Type B pancreatic cell (in vitro differentiated cells): ENCODE measurements around the gene NDE1. TPM values are rescaled to one million over a fixed set of nuclear protein-coding genes. Genes with fewer than 3 reads are reported as not detected.
A peak's percentile ranks its signal among the peaks of the same experiment; 100 is the strongest.
"Not testable (repeated sequence)": the region's sequence is repeated elsewhere in the genome, so short reads cannot be mapped to it uniquely, and the experiment has no call there.

Experiments used
- DNase-seq: peaks from one replicate; pipeline ENCODE4 v3.0.0; 2021; ENCODE audit warnings: mixed read lengths; ENCODE audit not compliant: unreplicated experiment; ENCODE audit errors: extremely low spot score
- H3K27ac Mint-ChIP-seq: 2 replicates; pipeline ENCODE4 v1.8.0; 2021; ENCODE audit warnings: mild to moderate bottlenecking, mixed read lengths
- H3K27me3 Mint-ChIP-seq: 2 replicates; pipeline ENCODE4 v1.8.0; 2021; ENCODE audit warnings: mixed read lengths
- H3K36me3 Mint-ChIP-seq: 2 replicates; pipeline ENCODE4 v1.8.0; 2021; ENCODE audit warnings: mixed read lengths
- H3K4me1 Mint-ChIP-seq: one replicate; pipeline ENCODE4 v1.8.0; 2021; ENCODE audit warnings: mixed read lengths; ENCODE audit not compliant: unreplicated experiment
- H3K4me3 Mint-ChIP-seq: 2 replicates; pipeline ENCODE4 v1.8.0; 2021; ENCODE audit warnings: mild to moderate bottlenecking, mixed read lengths
- H3K9me3 Mint-ChIP-seq: 2 replicates; pipeline ENCODE4 v1.8.0; 2021; ENCODE audit warnings: mixed read lengths
- total RNA-seq: library from RNA; stranded (reverse); gene quantifications from 2 replicates; pipeline ENCODE4 v1.2.1, GENCODE V29; 2021; ENCODE audit warnings: low replicate concordance
- TF ChIP-seq, protein P1 (sequence below): fragments of 200-600 bp; sonication (generic); conservative IDR thresholded peaks from 2 replicates; pipeline ENCODE4 v1.5.0; 2021; ENCODE audit warnings: antibody characterized with exemption, mild to moderate bottlenecking

NDE1 gene
- total RNA-seq, 1 donor from 2014 or later, result 76.4 TPM

DNA sequence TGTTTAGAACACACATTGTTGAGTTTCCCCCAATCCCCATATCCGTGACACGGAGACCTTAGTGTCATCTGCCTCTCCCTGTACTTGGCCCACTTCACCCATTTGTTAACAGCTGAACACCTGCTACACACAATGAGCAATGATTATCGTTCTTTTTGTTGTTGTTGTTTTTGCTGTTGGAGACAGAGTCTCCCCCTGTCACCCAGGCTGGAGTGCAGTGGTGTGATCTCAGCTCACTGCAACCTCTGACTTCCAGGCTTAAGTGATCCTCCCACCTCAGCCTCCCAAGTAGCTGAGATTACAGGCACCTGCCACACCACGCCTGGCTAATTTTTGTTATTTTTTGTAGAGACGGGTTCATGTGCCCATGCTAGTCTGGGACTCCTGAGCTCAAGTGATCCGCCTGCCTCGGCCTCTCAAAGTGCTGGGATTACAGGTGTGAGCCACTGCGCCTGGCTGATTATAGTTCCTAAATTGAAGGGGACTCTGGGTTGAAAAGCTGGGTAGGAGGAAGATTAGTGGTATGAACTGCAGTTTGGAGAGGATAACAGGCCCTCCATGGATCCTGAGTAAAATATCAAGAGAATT is 21.6 kb downstream of the NDE1 start:
- peaks cover 4% of the 10 kb centered on the region for H3K36me3 Mint-ChIP-seq
- no peak overlapping the region for H3K27ac Mint-ChIP-seq
- TF ChIP-seq, protein P1, sequence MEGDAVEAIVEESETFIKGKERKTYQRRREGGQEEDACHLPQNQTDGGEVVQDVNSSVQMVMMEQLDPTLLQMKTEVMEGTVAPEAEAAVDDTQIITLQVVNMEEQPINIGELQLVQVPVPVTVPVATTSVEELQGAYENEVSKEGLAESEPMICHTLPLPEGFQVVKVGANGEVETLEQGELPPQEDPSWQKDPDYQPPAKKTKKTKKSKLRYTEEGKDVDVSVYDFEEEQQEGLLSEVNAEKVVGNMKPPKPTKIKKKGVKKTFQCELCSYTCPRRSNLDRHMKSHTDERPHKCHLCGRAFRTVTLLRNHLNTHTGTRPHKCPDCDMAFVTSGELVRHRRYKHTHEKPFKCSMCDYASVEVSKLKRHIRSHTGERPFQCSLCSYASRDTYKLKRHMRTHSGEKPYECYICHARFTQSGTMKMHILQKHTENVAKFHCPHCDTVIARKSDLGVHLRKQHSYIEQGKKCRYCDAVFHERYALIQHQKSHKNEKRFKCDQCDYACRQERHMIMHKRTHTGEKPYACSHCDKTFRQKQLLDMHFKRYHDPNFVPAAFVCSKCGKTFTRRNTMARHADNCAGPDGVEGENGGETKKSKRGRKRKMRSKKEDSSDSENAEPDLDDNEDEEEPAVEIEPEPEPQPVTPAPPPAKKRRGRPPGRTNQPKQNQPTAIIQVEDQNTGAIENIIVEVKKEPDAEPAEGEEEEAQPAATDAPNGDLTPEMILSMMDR, result no peak
- no peaks in the 10 kb centered on the region for H3K27me3 Mint-ChIP-seq
- H3K4me3 Mint-ChIP-seq, result no peak overlapping the region
- DNase-seq, result no peak
- H3K4me1 Mint-ChIP-seq, result peaks cover 4% of the 10 kb centered on the region
- H3K9me3 Mint-ChIP-seq, result no peaks in the 10 kb centered on the region

DNA sequence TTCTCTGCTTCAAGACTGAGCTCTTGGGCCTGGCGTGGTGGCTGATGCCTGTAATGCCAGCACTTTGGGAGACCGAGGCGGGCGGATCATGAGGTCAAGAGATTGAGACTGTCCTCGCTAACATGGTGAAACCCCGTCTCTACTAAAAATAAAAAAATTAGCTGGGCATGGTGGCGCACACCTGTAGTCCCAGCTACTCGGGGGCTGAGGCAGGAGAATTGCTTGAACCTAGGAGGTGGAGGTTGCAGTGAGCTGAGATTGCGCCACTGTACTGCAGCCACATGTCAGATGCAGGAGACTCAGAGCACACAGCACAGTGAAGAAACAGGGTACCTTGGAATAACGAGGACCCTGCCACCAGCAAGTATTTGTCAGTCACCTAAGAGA is 22.1 kb downstream of the NDE1 start:
- not testable (repeated sequence) for H3K36me3 Mint-ChIP-seq

DNA sequence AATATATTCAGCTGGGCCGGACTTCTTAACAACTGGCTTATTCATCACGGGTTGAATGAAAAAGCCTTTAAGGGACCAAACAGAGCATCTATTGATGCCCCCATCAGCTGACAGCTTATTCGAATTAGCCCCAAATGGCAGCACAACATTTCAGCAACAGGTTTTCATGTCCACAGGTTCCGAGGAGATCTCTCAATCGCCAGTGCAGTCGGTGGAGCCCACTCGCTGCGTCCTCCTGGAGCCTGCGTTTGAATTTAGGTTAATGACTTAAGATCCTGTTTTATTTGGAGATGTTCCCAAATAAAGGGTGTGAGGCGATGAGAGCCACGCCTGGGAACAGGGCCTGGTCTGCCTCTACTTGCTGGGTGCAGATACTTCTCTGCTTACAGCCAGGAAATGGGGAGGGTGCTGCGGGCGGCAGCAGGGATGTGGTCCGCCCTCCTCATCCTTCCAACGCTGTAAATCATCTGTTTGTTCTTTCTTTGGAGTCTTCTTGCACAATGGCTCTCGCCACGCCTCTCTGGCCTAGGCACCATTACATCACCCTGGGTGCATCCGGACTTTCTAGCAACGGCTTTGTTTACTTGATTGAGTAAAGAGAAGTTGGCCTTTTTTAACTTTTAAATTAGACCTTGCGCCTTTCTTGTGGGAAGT is 22.6 kb downstream of the NDE1 start:
- no peak for DNase-seq
- Mint-ChIP-seq H3K27ac (peak overlapping the region; percentile 59), H3K27me3 (no peaks in the 10 kb centered on the region), H3K36me3 (peaks cover 5% of the 10 kb centered on the region), H3K4me3 (no peak overlapping the region), H3K4me1 (peaks cover 4% of the 10 kb centered on the region), H3K9me3 (no peaks in the 10 kb centered on the region)
- TF ChIP-seq, protein P1, result no peak

More for the DNA sequence above, 22.1 kb downstream of the NDE1 start:
- not testable (repeated sequence) for H3K27ac Mint-ChIP-seq, H3K4me3 Mint-ChIP-seq, H3K4me1 Mint-ChIP-seq, DNase-seq, H3K27me3 Mint-ChIP-seq, H3K9me3 Mint-ChIP-seq

DNA sequence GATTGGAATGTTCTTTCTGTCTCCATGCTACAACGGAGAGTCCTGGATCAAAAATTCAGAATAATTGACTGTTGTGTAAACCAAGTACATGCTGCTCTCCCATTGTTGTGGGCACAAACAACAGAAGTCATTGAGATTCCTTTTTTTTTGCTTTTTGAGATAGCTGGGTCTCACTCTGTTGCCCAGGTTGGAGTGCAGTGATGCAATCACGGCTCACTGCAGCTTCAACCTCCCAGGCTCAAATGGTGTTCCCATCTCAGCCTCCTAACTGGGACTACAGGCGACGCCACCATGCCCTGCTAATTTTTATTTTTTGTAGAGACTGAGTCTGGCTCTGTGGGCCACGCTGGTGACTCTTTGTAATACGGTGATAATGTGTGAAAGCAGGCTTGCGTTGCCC is 24.5 kb downstream of the NDE1 start:
- peaks cover 4% of the 10 kb centered on the region for H3K4me1 Mint-ChIP-seq
- no peak overlapping the region for H3K4me3 Mint-ChIP-seq
- no peaks in the 10 kb centered on the region for H3K9me3 Mint-ChIP-seq
- H3K27me3 Mint-ChIP-seq, result no peaks in the 10 kb centered on the region
- TF ChIP-seq, protein P1, result no peak
- peaks cover 14% of the 10 kb centered on the region for H3K36me3 Mint-ChIP-seq
- H3K27ac Mint-ChIP-seq, result no peak overlapping the region
- DNase-seq, result no peak

DNA sequence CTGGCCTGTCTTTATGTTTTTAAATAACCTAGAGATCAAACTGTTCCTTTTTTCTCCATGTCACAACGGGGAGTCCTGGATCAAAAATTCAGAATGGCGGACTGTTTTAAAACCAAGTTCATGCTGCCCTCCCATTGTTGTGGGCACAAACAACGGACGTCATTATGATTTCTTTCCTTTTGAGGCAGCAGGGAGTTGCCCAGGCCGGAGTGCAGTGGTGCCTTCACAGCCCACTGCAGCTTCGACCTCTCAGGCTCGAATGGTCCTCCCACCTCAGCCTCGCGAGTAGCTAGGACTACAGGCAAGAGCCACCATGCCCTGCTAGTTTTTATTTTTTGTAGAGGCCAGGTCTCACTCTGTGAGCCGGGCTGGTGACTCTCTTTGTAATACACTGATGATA is 26.5 kb downstream of the NDE1 start:
- no peaks in the 10 kb centered on the region for H3K27me3 Mint-ChIP-seq
- TF ChIP-seq, protein P1, result no peak
- H3K27ac Mint-ChIP-seq, result no peak overlapping the region
- no peak for DNase-seq
- no peaks in the 10 kb centered on the region for H3K9me3 Mint-ChIP-seq
- peaks cover 10% of the 10 kb centered on the region for H3K36me3 Mint-ChIP-seq
- H3K4me3 Mint-ChIP-seq, result no peak overlapping the region
- H3K4me1 Mint-ChIP-seq, result peaks cover 4% of the 10 kb centered on the region

DNA sequence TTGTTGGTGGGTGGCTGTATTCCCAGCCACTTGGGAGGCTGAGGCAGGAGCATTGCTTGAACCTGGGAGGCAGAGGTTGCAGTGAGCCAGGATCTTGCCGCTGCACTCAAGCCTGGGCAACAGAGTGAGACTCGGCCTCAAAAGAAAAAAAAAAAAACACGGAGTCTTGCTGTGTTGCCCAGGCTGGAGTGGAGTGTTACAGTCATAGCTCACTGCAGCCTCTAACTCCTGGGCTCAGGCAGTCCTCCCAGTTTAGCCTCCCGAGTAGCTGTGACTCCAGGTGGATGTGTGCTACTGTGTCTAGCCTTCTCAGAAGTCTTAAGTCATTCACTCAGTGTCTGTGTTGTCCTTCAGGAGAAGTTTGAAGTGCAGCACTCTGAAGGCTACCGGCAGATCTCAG is 27.4 kb downstream of the NDE1 start:
- no peaks in the 10 kb centered on the region for H3K27me3 Mint-ChIP-seq
- no peaks in the 10 kb centered on the region for H3K9me3 Mint-ChIP-seq
- no peak overlapping the region for H3K4me3 Mint-ChIP-seq
- no peak overlapping the region for H3K27ac Mint-ChIP-seq
- peaks cover 14% of the 10 kb centered on the region for H3K36me3 Mint-ChIP-seq
- DNase-seq, result no peak
- TF ChIP-seq, protein P1, result no peak
- H3K4me1 Mint-ChIP-seq, result peaks cover 4% of the 10 kb centered on the region
